ENCODE data around the gene PLA2G2D. TPM values are rescaled to one million over a fixed set of nuclear protein-coding genes. Genes with fewer than 3 reads are reported as not detected.

The PLA2G2D gene
- polyA plus RNA-seq, 4 donors, result 0.08 to 0.11 TPM; not detected in 2

DNA sequence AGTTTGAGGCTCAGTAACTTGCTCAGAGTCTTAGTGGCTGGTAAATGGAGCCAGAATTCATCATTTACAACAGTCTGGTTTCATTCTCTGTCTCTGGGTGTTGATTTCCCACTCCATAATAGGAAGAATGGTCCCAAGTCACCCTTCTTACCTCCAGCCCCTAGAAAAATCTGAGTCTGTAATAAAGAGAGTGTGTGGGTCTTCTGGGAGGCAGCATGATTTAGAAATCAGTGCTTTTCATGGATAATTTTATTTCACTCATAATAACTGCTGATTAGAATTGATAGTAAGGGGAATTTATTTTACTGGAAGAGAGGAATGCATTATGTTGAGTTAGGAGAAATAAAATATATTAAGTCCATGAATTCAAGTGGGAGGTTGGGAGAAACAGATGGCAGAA is 2.1 kb downstream of the PLA2G2D start:
- DNase-seq (ENCODE audit: low read depth in 4 of 4, low spot score in 3 of 4), result no peak

DNA sequence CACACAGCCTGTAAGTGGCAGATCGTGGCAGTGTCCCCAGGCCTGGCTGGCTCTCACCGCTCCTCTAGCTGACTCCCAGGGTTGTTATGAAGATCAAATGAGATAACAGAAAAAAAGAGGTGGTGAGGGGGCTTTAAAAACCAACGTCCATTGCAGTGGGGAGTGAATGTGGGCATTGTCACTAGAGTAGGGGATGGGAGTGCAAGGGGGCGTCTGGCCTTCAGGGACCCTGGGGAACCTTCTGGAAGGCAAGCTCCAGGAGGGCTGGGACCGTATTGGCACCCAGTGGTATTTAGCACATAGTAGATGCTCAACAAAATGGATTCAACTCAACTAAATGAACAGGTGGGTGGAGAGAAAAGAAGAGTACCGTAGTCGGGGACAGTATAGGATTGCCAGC is 3.4 kb downstream of the PLA2G2D start:
- DNase-seq (ENCODE audit: low read depth in 4 of 4, low spot score in 3 of 4), result no peak

DNA sequence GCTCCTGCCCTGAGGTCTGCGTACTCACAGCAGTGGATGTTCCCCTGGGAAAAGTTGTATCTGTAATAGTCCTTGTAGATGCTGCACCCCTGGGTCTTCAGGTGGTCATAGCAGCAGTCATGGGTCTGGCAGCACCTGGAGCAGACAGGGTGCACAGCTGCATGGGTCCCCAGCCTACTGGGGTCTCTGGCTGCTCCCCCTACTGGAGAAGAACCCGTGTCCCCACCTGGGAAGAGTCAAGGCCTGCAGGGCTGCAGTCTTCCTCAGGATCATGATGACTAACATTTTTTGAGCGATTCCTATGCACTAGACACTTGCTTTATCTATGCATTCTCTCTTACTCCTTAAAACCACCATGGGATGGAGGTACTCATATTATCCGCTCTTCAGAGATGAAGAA is 3.9 kb downstream of the PLA2G2D start:
- no peak for DNase-seq (ENCODE audit: low read depth in 4 of 4, low spot score in 3 of 4)

DNA sequence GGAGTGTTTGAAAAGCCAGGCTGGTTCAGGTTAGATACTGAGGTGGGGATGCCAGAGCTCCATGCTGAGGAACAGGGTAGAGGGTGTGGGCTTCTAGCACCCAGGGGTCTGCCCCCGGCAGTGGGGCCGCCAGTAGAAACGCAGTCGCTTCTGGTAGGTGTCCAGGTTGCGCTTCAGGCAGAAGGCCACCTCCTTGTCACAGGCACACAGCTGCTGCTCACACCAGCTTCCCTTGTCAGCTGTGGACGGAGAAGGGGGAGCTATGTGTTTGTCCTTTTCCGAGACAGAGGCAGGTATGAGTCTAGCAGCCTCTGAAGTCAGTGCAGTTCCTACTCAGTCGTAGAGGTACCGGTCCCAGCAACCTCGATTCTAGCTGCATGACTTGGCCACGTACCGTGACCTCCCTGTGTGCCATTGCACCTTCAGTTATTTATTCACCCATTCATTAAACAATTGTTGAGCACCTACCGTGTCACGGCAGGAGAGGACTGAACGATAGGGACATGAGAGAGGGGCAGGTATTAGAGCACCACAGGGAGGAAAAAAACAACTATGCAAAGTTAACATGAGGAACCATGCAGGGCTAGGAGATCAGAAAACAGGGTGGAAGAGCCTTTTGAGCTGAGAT is 5.2 kb downstream of the PLA2G2D start:
- no peak for DNase-seq (ENCODE audit: low read depth in 4 of 4, low spot score in 3 of 4)

- DNase-seq (ENCODE audit: low read depth in 4 of 4, low spot score in 3 of 4), result no peak
Observed at GRCh38 chr1:20112279-20113000, 6.9 kb downstream of the PLA2G2D start.

DNA sequence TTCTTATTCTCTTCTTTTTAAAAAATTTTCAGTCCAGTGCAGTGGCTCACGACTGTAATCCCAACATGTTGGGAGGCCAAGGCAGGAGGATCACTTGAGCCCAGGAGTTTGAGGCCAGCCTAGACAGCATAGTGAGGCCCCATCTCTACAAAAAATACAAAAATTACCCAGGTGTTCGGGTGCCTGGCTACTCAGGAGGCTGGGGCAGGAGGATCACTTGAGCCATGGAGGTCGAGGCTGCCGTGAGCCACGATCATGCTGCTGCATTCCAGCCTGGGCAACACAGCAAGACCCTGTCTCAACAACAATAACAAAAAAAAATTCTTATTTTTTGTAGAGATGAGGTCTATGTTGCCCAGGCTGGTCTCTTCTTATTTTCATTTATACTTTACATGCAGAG is 7.9 kb downstream of the PLA2G2D start:
- DNase-seq (ENCODE audit: low read depth in 4 of 4, low spot score in 3 of 4), result no peak

DNA sequence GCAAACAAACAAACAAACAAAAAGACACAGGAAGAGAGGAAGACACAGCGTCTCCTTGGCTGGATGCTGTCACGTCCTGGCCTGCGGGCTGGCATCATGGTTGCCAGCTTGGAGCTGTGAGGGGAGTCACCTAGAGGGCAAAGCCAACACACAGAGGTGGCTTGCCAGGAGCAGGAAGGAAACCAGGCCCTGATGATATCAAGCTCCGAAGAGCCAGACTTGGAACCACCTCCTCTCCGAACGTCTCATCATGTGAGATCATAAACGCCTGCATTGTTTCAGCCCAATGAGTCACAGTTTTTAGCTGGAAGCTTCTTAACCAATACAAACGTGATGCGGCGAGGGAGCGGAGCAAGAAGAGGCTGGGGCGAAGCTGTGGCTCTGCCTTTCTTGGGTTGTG is 8.7 kb downstream of the PLA2G2D start:
- DNase-seq (ENCODE audit: low read depth in 4 of 4, low spot score in 3 of 4), result no peak

- DNase-seq (ENCODE audit: low read depth in 4 of 4, low spot score in 3 of 4), result no peak
Observed at GRCh38 chr1:20109223-20109856, 10.0 kb downstream of the PLA2G2D start.

DNA sequence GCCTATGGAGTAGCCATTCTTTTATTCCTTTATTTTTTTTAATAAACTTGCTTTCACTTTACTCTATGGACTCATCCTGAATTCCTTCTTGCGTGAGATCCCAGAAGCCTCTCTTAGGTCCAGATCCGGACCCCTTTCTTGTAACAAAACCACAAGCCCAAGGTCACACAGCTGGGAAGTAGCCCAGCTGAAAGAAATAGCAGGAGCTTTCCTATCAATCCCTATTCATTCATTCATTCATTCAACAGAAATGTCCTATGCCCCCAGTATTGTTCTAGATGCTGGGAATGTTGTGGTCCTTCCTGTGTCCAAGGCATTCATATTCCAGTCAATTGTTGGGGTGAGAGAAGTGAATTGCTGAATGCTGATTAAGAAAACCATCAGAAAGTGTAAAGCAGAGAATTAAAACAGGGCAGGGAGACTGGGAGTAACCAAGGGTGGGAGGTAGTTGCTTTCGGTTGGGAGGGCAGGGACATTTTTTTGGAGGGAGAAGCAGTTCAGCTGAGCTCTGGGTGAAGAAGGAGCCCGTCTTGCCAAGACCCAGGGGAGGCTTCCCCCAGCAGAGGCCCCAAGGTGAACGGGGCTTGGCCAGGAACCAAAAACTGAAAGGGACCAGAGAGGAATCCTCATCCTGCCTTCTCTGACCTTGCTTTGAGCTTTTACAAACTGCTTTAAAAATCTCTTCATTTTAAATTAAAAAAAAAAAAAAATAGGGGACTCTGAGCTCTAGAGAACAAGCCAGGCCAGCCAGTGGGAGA is 10.8 kb downstream of the PLA2G2D start:
- no peak for DNase-seq (ENCODE audit: low read depth in 4 of 4, low spot score in 3 of 4)

DNA sequence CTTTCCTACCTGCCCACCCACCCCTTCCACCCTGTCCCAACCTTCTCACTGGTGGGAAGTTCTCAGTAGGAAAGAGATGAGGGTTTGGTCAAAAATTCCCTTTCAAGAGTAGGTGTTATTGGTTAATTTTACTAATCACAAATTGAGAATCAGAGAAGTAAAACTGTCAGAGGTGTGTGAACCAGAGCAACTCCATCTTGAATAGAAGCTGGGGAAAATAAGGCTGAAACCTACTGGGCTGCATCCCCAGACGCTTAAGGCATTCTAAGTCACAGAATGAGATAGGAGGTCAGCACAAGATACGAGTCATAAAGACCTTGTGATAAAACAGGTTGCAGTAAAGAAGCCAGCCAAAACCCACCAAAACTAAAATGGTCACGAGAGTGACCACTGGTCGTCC is 11.5 kb downstream of the PLA2G2D start:
- DNase-seq (ENCODE audit: low read depth in 4 of 4, low spot score in 3 of 4), result no peak

DNA sequence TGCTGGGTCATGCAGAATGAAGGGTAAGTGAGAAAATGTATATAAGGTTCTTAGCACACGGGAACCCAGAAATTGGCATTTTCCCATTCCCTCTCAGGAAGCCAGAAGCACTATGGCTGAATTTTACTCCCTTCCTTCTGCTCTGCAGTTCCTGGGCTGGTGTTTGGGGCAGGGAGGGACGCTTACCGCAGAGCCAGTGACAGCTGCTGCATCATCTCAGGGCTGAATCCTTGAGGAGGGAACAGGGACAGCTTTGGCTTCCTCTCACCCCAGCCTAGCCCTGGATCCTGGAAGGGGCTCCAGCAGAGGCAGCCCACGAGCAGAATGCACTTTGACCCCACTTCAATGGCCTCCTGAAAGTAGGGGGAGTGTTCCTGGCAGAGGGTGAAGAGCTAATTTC is 12.0 kb downstream of the PLA2G2D start:
- no peak for DNase-seq (ENCODE audit: low read depth in 4 of 4, low spot score in 3 of 4)

DNA sequence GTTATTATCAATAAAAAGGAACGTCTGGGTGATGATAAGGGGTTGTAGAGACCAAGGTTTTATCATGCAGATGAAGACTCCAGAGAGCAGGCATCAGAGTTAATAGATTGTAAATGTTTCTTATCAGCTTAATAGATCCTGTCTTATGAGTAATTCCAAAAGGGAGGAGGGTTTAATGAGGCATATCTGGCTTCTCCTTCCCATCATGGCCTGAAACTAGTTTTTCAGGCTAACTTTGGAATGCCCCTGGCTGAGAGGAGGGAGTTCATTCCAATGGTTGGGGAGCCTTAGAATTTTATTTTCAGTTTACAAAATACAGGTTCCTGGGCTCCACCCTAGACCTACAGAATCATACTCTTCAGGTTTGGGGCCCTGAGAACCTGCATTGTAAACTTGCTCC is 13.5 kb downstream of the PLA2G2D start:
- no peak for DNase-seq (ENCODE audit: low read depth in 4 of 4, low spot score in 3 of 4)

DNA sequence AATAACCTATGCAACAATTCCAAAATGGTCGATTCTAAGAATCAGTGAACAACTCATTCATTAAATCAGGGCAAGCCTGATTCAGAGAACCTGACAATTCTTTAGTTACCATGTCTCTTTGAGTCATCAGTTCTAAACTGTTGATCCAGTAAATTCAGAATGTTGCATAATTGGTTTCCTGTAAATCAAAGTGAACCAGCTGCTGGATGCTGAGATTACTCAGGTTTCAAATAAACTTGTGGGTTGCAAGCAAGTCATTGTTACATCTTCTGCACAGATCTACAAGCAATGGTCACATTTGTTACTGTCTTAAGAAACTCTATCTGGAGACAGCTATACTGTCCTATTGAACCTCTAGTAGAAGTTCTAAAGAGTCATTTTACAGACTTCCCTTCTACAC is 16.5 kb downstream of the PLA2G2D start:
- DNase-seq (ENCODE audit: low read depth in 4 of 4, low spot score in 3 of 4), result no peak

- DNase-seq (ENCODE audit: low read depth in 4 of 4, low spot score in 3 of 4), result no peak
Observed at GRCh38 chr1:20100632-20101355, 18.5 kb downstream of the PLA2G2D start.

GRCh38 chr1:20099533-20099932 is 19.8 kb downstream of the PLA2G2D start:
- DNase-seq (ENCODE audit: low read depth in 4 of 4, low spot score in 3 of 4), result no peak

DNA sequence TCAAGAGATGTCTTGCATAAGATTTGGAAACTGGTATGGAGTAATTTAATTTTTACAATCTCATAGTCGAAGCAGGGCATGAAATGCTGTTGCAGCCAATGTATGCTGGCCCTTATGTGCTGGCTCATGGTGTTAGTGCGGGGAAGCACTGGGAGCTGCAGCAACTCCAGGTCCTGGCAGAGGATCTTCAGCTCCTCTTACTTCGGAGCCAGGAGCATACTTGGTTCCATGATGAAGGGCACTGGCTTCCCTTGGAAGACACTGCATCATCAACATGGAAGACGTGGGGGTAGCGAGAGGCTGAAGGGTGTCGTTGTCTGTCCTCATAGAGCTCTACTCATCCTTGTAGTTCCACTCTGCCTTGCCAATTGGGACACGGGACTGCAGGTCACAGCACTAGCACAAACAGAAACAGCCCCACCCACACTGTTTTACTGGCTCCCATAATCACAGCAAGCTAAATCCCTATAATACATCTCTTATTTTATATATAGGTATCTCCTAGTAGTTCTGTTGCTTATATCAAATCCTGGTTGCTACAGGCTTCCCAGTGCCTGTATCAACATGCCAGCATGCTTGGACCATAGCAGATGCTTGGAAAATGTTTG is 22.4 kb downstream of the PLA2G2D start:
- no peak for DNase-seq (ENCODE audit: low read depth in 4 of 4, low spot score in 3 of 4)

DNA sequence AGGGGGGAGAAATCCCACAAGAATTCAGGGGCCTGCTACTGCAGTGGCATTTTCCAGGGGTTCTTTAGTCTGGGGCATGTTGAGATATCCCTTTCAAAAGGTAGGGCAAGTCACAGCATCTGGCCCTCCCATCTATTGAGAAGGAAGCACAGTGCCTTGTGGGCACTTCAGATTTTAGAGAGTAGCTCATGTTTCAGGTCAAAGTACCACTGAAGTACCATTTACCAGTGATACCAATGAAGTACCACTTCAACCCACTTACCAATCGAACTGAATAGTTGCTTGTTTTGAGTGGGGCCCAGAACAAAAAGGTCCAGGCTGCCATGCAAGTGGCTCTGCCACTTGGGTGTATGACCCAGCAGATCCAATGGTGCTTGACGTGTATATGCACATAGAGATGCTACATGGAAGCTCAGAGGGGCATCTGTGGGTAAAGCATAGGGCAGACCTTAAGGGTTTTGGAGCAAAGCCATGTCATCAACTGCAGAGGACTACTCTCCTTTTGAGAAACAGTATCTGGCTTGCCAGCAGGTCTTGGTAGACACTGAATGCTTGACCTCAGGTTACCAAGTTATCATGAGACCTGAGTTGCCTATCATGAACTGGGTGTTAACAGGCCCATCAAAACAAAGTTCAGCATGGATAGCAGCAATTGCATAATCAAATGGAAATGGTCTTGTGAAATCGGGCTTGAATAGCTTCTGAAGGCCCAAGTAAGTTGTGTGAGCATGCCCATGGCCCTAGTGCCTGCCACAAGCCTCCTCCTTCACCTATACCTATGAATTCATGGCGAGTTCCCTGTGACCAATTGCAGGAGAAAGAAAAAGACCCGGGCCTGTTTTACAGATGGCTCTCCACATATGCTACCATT is 23.5 kb downstream of the PLA2G2D start:
- DNase-seq (ENCODE audit: low read depth in 4 of 4, low spot score in 3 of 4), result no peak

DNA sequence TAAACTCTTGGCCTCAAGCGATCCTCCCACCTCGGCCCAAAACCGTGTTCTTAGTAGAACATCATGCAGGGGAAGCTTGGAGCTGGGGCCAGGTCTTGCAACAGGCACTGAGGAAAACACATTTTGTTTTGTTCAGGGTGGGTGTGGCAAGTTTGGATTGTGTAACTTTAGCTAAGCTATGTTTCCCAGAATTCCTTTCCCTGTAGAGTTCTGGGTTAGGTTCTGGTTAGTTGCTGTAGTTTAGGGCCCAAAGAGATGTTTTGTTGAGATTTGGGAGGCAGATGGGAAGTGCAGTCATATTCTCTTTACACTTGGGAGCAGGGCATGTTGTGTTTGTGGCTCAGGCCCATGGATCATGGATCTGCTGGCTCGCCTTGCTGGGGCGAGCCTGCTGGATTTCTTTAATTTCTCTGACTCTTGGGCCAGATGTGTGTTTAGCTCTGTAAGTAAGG is 25.4 kb downstream of the PLA2G2D start:
- no peak for DNase-seq (ENCODE audit: low read depth in 4 of 4, low spot score in 3 of 4)

DNA sequence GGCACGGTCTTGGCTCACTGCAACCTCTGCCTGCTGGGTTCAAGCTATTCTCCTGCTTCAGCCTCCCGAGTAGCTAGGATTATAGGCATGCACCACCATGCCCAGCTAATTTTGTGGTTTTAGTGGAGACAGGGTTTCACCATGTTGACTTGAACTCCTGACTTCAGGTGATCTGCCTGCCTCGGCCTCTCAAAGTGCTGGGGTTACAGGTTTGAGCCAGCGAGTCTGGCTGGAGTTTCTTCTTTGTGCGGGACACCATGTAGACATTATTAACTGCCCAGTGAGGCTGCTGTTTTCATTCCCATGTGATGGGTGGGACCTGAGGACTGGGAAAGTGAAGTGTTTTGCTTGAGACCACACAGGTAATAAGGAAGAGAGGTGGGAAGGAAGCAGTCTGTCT is 26.0 kb downstream of the PLA2G2D start:
- DNase-seq (ENCODE audit: low read depth in 4 of 4, low spot score in 3 of 4), result no peak
